GM13976 (cell line): ENCODE measurements around the gene SYCP3.

Experiments used
- DNase-seq: peaks from one replicate; pipeline ENCODE4 v3.0.0; 2012; ENCODE audit warnings: low spot score
- in situ Hi-C: fragments of 300-500 bp; cut with MboI; formaldehyde crosslinking; loops from one replicate; pipeline ENCODE4 v1.12.0; 2022; ENCODE audit warnings: low sequenced_read_pairs, mixed read lengths, inconsistent platforms; ENCODE audit not compliant: unreplicated experiment
- TF ChIP-seq, protein P1 (sequence below): IDR thresholded peaks from 2 replicates; pipeline ENCODE4 v1.5.1; 2012; ENCODE audit warnings: borderline replicate concordance, mild to moderate bottlenecking; ENCODE audit not compliant: insufficient read depth; ENCODE audit errors: extremely low read depth, missing control alignments, control extremely low read depth

SYCP3 gene

DNA sequence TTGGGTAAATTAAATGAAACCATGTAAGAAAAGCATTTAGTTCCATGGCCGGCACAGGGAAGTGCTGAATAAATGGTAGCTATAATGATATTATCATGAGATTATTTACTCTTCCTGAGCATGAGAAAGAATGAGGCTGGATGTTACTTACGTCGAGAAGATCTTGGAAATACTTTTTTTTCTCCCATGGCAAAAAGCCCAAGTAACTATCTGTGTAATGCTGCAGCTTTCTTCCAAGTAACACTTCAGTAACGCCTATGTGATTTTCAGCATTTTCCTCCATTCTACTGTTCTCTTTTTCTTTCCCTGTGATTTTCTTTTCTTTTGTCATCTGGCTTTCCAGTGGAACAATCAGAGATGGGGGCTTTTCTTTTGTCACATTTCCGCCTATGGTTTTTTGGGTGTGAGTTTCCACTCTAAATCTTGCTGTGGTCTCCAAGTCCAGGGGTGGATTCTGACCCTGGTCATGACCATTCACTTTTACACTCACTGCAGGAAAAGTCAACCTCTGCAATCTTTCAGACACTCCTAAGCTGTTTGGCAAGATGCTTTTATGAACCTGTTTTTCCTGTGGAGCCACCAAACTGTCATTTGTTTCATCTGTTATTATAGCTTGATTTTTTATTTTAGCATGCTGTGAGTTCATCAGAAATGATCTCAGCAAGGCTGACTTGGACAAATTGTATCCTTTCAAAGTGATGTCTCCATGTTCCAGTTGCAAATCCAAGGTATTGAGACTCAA lies 25.0 kb upstream of the SYCP3 start:
- no peak for DNase-seq
- TF ChIP-seq, protein P1, sequence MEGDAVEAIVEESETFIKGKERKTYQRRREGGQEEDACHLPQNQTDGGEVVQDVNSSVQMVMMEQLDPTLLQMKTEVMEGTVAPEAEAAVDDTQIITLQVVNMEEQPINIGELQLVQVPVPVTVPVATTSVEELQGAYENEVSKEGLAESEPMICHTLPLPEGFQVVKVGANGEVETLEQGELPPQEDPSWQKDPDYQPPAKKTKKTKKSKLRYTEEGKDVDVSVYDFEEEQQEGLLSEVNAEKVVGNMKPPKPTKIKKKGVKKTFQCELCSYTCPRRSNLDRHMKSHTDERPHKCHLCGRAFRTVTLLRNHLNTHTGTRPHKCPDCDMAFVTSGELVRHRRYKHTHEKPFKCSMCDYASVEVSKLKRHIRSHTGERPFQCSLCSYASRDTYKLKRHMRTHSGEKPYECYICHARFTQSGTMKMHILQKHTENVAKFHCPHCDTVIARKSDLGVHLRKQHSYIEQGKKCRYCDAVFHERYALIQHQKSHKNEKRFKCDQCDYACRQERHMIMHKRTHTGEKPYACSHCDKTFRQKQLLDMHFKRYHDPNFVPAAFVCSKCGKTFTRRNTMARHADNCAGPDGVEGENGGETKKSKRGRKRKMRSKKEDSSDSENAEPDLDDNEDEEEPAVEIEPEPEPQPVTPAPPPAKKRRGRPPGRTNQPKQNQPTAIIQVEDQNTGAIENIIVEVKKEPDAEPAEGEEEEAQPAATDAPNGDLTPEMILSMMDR, result no peak
- in situ Hi-C loops, result loop anchor here (10.0 to 25.0 kb wide), 2 partner anchors 269 to 352 kb away; partner anchors contain the start of gene ARL1

DNA sequence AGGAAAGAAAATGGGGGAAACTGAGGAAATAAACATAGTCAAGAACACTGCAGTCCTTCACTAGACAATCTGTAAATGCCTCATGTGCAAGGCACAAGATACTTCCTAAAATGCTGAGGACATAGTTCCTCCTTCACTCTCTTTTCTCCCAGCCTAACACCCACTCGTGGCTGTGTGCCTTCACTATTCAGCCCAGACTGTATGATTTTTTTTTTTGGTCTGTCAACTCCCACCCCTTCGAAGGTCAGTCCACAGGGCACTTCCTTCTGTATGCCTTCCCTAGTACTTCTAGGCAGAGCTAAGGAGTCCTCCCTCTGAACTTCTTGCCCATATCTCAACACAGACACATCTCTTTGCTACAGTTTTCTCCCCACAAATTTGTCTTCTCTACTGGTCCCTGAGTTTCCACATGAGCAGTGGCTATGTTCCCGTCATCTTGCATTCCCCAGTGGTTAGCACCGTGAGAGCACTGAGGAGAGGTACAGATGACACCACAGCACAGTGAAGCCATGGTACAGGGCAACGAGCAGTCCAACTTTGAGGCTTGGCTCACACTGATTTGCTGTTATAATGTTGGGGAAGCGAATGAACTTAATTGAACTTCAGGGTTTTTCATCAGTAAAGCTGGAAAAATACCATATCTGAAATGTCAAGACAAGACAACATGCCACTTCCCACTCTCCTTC lies 24.1 kb upstream of the SYCP3 start:
- TF ChIP-seq, protein P1, result no peak
- DNase-seq, result no peak
- in situ Hi-C loops, result loop anchor here (10.0 to 25.0 kb wide), 2 partner anchors 269 to 351 kb away; partner anchors contain the start of gene ARL1

DNA sequence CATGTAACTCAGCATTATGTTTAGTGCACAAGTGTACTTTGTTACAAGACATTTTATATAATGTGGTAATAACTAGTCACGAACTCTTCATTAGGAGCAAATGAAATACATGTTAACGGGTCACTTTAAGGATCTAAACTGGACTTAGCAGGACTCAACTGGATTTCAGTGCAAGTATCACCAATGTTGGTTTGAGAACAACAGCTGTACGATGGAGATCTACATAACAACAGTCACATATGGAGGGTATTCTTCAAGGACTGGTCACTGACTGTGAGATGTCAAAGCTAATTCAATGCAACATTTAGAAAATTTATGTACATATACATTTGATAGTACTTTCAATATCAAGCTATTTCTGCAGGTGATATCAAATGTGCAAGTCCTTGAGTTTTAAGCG lies 22.5 kb upstream of the SYCP3 start:
- TF ChIP-seq, protein P1, result no peak
- DNase-seq, result no peak
- in situ Hi-C loops, result loop anchor here (10.0 to 25.0 kb wide), 2 partner anchors 267 to 349 kb away; partner anchors contain the start of gene ARL1

DNA sequence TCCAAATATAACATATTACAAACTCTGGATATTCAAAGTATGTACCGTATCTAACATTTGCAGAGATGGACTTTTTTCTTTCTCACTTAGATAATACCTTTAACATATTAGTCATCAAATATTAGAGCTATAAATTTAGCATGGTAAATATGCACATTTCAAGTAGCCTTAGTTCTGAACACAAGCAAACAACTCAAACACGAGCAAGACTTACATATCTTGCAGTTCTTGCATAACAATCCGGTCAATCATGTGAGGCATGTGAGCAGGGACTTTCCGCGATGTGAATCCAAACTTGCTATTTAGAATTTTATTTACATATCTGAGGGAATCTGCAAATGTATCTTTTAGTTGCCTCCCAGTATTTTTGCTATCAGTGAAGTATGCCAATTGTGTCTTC lies 22.1 kb upstream of the SYCP3 start:
- TF ChIP-seq, protein P1, result no peak
- no peak for DNase-seq
- in situ Hi-C loops, result loop anchor here (10.0 to 25.0 kb wide), 2 partner anchors 267 to 349 kb away; partner anchors contain the start of gene ARL1

DNA sequence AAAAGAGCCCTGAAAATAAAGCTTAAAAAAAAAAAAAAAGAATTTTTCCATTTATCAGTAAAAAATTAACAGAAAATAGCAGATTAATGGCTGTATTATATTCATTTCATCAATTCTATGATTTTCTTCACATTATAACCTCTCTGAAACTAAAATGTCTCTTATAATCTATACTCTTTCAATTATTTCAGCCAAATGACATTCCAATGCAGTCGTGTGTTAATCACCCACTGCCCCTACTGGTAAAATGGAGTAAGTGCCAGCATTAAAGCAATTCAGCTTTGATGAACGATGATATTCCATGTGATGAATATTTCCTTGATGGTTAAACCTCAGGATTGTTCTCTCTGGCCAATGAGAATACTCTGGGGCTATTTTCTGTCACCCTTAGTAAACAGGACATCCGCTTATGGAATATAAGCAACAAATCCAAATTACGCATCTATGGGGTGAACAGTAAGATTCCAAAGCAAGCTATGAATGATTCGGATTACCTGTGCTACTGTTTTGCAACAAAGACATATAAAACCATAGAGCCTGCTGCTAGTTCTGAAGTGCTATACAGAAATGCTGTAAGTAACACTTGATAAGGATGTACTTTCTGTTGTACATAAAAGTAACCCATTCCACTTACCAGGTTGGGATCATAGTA lies 20.3 kb upstream of the SYCP3 start:
- TF ChIP-seq, protein P1, result peak; percentile 48
- in situ Hi-C loops, result loop anchor here (10.0 to 25.0 kb wide), 2 partner anchors 265 to 347 kb away; partner anchors contain the start of gene ARL1
- DNase-seq, result peak; percentile 50

DNA sequence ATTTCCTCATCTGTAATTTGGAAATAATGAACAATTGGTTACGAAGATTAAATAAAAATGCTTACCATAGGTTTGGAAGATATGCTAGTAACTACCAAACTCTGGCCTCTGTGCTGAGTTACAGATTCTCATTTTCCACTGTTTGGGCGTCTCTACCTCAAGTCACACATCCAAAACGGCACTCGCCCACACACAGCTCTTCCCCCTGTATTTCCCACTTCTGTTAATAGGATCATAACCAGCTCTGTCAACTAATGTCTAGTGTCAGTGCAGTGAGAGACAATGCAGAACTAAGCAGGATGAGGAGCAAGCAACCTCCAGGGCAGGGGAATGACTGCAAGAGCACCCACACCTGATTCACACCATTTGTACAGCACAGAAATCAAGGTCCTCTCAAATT lies 10.9 kb upstream of the SYCP3 start:
- in situ Hi-C loops, result loop anchor here (25.0 kb wide), 1 partner anchor 338 kb away; the partner anchor contains the start of gene ARL1
- TF ChIP-seq, protein P1, result no peak
- no peak for DNase-seq
